NCI-H748 treated with DMSO at 0.1 percent for 48 hours (cell line): ENCODE measurements around the gene SAMSN1.

Experiments
- DNase-seq: peaks from one replicate; lab custom pipeline; 2025; lab: John Stamatoyannopoulos, UW

Gene SAMSN1

DNA sequence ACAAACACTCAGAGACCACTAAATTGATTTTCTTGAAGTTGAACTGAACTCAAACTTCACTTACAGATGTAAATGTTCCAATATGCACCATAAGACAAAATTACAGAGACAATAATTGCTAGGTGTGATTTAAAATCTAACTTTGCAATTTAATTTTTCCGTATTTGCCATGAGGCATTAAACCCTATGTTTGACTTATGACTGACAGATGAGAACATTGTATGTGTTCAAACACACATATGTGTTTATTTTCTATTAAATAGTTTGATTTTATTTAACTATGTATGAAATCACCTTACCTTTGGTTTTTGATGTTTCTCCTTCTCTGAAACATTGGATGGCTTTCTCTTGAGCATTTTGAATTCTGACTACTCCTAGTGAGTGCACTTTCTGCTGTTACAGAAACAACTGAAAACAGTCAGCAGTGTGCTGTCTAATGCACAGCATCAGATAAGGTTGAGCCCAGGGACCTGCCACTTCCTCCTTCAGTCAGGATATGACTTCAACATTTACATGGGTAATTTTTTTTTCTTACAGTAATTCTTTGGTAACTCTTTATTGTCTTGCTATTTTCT is at the start of gene SAMSN1:
TSS of gene SAMSN1 (minus strand) at position 410 of the 575 bp plus-strand sequence. CDS start at position 356, 54 bp downstream.
- DNase-seq: no peak

DNA sequence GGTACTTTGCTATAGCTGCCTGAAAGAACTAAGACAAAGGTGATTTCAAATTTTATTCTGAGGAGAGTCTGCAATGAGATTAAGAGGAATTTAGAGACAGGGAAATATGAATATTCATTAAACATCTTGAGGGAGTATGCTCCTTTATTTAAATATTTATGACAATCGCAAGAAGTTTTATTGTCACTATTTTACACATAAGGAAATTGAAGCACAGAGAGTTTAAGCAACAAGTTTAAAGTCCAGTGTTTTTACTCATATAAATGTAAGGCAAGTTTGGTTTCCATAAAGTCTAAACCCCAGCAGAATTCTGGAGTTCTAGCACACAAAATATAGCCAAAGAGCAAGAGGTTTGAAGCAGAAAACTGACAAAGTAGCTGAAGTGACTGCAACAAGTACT is 49.3 kb upstream of the SAMSN1 start:
- DNase-seq: no peak

DNA sequence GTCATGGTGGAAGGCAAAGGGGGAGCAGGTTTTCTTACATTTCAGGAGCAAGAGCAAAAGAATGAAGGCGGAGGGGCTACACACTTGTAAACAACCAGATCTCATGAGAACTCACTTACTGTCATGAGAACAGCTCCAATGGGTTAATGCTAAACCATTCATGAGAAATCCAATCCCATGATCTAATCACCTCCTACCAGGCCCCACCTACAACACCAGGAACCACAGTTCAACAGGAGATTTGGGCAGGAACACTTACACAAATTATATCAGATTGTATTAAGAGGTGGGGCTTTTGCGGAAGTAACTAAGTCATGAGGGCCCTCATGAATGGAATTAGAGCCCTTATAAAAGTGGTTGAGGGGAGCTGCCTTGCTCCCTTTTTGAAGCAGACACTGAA is 48.9 kb upstream of the SAMSN1 start:
- no peak for DNase-seq

DNA sequence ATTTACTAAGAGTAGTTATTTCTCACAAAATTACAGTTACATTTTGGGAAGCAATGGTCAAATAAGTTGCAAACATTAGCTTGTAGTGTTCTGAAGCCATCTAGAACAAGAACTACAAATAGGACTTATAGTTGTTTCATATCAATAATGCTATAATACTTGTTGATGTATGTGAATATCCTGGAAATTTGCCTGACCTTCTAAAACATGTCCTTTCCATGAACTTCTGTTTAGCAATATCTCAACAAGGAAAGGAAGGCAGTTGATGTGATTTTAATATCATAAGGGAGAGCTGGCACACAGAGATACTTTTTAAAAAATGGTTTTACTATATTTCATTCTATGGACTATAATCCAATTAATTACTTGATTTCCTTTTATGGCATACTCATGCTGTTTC is 47.1 kb upstream of the SAMSN1 start:
- no peak for DNase-seq

DNA sequence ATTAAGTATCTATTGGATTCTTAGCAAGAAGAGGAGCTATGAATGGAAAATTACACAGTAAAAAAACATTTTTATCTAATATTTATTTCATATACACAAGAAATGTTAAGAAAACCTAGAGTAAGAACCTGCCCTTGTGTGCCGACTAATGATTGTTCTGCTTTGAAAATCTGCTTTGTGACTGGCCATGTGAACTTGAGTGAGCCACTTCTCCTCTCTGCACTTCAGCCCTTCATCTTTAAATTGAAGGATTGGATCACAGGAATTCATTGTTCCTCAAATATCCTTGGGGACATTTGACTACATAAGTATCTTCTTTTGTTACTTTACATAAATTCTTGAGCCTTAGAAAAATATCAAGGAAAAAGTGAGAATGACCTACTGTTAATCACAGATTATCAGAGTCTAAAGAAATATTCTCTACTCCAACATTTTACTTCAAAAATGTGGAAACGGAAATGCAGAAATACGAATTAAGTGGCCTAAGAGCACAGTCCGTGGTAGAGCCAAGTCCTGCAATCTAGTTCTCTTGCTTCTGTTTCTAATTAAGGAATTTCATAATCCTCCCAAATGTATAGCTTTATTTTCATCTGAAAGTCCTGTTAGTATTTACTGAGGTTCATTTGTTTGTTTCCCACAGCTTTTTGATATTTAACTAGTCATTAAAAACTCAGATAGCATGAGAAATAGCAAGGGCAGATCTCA is 46.3 kb upstream of the SAMSN1 start:
- no peak for DNase-seq

DNA sequence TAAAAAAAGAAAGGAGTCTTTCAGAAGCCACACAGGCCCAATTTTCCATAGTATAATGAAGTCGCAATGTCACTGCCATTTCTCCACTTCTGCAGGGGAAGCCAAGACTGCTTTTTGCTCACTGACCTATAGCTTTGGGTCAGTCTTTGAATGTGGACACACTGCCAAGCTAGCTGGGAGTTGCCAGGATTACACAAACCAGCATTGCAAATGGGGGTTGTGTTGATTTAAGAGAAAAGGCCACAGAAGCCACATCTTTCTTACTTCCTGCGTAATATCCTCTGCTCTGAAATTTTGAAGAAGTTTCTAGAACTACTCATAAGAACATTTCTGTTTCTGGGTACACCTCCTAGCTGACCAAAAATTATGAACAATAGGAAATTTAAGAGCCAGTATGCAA is 45.8 kb upstream of the SAMSN1 start:
- DNase-seq: no peak

DNA sequence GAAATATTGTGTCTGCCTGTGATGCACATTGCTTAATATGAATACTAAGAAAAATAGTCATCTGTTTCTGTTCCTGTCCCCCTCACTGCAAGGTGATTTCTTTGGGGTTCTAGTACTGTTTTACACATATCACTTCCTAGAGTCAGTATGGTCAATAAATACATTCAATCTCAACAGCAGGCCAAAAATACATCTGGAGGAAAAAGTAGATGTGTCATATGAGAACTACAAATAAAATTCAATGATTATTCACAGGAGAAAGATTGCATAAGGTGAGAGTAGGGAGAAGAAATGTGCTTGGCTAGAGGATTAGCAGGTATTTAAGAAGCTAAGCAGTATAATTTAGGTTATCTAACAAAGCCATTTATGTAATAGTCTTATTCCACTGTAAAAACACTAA is 45.3 kb upstream of the SAMSN1 start:
- DNase-seq: no peak

DNA sequence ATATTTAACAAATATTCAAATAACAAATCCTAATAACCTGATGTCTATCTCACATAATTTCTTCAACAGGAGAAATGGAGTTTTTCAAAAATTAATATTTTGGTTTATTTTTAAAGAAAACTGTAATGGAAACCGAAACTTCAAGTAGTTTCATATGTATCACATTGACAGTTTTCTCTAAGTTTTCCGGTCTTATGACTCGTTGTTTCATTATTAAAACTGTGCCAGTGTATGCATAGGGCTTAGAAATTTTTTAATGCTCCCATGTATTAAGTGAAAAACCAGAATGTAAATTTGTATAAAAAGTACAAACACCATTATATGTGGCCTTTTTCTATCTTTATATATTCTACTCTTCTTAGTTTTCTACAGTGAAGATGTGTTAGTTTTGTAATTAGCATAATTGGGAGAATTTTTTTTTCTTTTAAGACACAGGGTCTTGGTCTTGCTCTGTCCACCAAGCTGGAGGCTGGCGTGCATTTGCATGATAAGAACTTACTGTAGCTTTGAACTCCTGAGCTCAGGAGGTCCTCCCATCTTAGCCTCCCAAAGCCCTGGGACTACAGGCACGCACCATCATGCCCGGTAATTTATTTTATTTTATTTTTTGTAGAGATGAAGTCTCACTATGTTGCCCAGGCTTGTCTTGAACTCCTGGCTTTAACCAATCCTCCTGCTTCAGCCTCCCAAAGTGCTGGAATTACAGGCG is 43.9 kb upstream of the SAMSN1 start:
- no peak for DNase-seq

DNA sequence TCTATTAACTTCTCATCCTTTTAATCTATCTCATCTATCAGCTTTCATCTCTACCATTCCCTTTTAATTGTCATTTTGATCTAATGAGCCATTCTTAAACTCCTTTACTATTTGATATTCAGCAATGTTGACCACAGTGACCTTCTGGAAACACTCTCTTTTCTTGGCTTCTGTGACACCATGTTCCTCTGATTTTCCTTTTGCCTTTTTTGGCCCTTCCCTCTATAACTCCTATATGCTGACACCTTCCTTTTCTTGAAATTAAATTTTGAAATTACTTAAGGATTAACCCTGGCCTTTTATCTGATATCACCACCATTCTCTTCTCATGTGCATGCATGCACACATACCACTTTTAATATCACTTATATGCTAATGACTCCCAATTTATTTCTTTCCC is 41.2 kb upstream of the SAMSN1 start:
- DNase-seq: no peak

DNA sequence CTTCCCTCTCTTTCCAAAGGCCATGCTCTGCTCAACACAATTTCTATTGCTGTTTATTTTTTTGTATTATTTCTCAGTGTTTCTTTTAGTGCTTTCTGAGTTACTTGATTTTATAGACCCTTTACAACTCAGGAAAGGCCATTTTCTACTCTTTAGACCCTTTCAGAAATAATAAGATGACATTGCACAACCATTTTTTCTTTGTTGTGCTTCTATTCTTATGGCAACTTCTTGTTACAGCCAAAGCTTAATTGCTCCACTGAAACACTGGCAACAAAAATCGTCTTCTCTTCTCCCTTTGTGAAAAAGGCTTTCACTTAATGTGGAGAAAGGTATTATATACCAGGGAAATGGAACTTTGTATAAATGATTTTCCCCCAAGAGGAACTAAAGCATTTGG is 39.0 kb upstream of the SAMSN1 start:
- DNase-seq: no peak

DNA sequence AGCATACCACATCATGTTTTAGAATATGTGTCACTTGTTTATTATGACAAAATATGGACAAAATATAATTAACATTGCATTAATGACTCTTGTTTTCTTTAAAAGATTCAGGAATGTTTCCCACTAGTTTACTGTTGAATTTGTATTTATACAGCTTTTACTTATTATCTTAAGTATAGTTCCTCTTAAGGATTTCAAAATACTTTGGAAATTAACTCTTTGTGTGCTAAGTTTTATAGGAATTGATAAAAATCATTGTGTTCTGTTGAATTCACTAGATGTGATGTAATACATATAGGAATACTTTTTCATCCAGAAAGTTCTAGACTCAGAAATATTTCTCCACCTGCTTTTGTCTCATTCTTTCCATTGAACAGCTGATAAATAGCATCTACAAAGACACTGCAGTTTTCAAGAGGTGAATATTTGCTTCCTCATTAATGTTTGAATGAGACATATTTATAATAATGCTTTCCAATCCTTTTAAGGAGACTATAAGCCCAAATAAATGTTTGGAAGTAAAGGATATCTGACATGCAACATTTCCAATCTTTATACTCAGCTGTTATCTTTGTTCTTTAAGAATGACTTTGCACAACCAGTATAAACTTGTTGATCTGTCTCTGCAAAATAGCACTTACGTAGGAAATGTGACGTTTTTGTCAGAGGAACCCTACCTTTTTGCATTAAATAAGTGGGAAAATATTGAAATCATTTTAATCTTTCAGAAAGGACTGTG is 38.4 kb upstream of the SAMSN1 start:
- DNase-seq: no peak

DNA sequence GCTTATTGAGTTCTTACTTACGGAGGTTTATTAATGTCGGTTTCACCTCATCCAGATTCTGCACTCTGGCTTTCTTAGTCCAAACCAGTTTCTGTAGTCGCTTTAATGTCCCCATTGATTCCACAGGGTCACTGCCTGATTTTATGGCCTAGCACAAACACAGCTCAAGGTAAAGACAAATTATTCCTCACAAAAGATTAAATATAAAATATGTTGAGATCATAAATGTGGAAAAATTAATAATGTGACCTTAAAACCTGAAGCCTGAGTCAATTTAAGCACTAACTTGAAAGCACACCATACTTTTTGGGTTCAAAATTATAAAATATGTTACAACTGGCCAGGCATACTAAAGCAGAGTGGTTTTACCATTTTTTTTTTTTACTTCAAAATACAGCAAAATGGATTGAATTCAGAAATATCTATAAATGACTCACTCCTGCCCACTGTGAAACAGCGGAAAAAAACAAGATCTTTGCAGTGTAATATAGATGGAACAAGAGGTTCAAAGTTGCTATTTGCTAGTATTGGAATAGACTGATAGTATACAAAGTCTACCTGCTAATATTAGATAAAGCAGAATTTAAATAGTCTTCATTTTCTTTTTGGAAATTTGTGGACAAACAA is 37.6 kb upstream of the SAMSN1 start:
- DNase-seq: no peak

DNA sequence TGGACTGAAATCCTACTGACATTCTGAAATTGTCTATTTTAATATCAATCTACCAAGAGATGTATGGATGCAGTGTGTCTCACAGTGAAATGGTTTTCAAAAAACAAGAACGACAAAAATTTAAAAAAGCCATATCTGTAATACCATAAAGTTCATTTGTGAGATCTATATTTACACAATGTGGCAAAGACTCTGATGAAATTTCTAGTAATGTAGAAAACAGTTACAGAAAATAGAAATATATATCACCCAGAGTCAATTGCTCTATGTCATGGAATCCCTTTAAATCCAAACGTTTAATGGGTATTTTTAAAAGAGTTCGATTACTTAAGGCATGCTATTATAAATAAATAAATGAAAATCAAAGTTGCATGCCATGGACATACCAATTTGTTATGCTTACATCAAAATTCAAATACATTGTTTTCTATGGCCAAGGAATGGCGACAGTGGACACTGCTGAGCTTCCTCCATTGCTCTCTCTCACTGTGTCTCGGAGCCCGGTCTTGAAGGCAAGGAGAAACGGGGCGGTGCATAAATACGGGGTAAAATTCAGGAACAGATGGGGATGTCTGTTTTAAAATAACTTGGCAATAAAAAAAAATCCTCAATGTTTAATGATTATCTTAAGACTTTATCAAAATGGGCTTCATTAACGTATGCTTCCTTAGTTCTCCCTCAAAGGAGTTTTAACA is 37.0 kb upstream of the SAMSN1 start:
- no peak for DNase-seq

DNA sequence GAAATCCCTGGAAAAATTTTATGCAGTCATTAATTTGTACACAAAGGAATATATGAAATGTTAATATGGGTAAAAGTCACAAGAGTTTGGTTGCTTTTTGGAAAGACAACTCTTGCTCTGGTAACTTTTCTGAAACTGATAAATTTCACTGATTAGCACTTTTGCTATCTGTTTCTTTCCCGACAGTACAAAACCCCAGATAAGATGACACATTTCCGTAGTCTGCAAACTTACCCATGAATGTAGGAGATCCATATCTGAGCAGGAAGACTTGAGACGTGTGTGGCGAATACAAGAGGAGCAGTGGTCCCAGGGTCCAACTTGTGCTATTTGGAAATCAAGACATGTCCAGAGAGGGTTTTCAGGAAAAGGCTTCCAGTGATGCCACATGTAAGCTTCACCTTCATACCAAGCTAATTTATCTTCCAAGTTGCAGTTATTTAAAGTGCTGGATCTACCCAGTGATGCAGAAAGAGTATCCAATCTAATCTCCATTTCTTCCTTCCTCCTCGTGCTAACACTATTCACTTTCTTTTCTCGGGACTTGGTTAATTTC is 35.9 kb upstream of the SAMSN1 start:
- DNase-seq: no peak

DNA sequence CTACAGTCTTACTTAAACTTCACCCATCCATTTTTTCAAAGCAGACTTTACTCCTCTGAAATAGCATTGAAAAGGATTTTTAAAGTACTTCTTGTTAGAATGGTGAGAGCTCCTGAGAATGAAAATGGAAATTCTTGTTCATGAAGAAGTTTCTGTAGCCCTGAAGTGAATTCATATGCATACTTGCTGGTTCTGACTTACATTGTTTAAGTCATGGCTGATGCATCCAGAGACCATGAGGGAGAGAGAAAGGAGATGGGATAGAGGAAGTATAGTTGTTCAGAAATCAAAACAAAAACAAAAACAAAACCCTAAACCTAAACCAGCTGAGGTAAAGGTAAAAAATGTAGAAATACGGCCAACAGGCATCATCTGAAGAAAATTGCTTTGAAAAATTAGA is 27.1 kb upstream of the SAMSN1 start:
- DNase-seq: no peak

DNA sequence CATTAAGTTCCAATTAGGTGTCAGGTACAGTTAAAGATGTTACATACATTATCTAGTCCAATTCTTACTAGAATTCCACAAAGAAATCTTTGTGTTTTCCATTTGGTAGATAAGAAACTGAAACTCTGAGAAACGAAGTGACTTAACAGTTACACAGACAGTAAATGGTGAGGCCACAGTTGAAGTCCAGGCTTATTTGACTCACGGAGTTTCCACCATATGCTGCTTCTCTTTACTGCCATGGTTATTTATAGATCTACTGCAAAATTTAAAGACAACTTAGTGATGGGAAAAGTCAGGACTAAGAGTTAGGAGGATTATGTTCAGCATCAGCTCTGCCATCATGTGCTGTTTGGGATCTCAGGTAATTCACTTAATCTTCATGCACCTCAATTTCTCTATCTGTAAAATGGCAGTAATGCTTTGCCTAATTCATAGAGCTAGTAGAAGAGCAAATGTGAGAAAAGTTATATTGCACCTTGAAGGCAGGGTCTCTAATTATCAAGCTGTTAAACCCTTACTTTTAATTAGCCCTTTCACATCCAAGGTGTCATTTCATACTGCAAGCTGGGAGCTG is 26.2 kb upstream of the SAMSN1 start:
- DNase-seq: no peak

DNA sequence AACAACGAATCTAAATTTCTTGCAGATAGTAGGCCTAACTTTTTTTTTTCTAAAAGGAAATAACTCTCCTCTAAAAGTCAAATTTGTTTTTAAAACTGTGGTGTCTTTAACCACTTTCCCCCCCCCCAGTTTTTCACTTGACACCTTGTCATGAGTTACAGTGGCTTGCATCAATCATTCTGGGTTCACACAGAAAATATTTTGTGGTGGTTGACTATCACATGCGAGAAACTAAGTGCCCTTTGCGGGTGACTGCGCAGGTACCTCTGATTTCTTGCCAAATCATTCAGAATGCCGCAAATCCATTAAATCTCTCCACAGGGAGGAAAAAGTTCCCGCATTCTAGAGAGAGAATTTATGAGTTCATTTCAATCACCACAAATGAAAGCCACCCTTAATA is 23.8 kb upstream of the SAMSN1 start:
- no peak for DNase-seq

DNA sequence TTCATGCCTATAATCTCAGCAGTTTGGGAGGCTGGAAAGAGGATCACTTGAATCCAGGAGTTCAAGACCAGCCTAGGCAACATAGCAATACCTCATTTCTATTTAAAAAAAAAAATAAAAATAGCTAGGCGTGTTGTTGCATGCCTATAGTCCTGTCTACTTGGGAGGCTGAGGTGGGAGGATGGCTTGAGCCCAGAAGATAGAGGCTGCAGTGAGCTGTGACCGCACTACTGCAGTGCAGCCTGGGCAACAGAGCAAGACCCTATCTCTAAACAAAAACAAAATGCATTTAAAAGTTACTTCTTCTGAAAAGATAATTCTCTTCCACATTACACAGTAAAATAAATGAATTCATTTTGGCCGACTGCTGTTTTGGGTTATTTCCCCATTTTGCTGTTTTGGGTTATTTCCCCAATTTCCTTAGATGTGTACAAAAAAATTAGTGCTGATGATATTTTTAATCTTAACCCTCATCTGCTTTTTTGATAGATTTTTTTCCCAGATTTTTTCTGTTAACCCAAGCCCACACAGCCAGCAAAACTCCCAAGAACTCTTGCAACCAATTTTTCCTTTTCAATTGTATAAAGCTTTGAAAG is 23.0 kb upstream of the SAMSN1 start:
- no peak for DNase-seq

DNA sequence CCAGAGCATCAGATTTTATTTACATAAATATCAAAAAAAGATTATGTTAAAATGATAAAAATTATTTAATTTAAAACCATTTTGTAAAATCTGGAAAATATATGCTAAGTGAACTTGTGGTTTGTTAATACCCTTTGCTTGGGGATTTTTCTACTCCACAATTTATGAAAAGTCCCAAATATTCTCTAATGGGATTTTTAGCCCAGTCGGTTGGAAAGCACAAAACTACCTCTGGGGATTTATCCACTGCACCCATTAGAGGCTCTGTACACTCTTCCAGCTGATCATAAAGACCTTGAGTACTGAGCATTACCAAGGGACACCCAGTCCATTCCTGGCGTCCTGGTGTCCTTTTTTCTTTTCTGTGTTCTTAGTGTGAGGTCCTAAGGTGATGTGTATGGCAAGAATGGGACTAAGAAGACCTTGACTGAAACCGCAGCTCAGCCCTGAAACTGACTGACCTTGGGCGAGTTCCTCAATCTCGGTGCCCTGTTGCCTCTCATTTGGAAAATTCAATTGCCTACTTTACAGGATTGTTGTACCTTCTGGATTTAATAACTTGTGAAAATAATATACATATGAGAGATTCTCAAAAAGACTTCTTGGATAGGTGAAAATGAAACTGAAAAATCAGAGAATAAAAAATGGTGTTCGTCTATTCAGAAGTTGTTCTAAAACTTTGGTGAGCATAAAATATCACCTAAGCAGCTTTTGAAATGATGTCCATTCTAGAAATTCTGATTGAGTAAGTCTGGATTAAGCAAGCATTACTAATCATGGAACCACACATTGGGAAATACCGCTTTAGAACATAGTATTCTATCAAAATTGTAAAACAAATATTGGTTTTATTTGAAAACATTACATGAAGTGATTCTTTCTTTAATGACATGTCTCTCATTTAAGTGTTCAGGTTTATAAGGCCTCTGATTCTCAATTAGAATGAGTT is 21.5 kb upstream of the SAMSN1 start:
- DNase-seq: no peak
